C4-2B (cell line): ENCODE measurements around the gene TEX35.

Experiments used
- H3K27ac ChIP-seq: fragments of 450-650 bp; 2 replicates; pipeline ENCODE4 v1.5.1; 2017
- ZFX ChIP-seq: fragments of 450-650 bp; IDR thresholded peaks from 2 replicates; pipeline ENCODE4 v1.6.1; 2017
- TF ChIP-seq, protein P1 (sequence below): fragments of 450-650 bp; conservative IDR thresholded peaks from 2 replicates; pipeline ENCODE4 v1.5.1; 2017; ENCODE audit warnings: mild to moderate bottlenecking

The TEX35 gene

DNA sequence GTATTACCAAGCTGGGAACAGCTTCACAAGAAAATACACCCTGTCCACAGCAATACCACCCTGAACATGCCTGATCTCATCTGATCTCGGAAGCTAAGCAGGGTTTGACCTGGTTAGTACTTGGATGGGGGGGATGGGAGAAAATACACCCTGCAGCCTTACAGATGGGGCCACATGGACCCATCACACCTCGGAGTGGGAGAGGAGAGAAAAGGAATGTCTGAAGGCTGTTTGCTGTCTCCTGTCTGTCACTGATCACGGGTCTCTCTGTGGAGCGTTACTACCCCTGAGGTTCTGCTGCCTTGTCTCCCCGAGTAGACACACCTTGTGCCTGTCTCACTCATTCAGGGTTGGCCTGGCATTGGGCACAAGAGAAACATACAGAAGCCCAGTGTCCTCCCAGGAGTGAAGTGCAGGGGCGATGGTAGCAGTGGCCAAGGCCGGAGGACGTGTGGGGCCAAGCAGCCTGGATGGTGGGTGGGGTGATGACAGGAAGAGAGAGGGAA, 48.0 kb downstream of the TEX35 start:
- TF ChIP-seq ZFX = no peak
- TF ChIP-seq, protein P1, sequence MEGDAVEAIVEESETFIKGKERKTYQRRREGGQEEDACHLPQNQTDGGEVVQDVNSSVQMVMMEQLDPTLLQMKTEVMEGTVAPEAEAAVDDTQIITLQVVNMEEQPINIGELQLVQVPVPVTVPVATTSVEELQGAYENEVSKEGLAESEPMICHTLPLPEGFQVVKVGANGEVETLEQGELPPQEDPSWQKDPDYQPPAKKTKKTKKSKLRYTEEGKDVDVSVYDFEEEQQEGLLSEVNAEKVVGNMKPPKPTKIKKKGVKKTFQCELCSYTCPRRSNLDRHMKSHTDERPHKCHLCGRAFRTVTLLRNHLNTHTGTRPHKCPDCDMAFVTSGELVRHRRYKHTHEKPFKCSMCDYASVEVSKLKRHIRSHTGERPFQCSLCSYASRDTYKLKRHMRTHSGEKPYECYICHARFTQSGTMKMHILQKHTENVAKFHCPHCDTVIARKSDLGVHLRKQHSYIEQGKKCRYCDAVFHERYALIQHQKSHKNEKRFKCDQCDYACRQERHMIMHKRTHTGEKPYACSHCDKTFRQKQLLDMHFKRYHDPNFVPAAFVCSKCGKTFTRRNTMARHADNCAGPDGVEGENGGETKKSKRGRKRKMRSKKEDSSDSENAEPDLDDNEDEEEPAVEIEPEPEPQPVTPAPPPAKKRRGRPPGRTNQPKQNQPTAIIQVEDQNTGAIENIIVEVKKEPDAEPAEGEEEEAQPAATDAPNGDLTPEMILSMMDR = no peak
- H3K27ac ChIP-seq = no peak overlapping the region

DNA sequence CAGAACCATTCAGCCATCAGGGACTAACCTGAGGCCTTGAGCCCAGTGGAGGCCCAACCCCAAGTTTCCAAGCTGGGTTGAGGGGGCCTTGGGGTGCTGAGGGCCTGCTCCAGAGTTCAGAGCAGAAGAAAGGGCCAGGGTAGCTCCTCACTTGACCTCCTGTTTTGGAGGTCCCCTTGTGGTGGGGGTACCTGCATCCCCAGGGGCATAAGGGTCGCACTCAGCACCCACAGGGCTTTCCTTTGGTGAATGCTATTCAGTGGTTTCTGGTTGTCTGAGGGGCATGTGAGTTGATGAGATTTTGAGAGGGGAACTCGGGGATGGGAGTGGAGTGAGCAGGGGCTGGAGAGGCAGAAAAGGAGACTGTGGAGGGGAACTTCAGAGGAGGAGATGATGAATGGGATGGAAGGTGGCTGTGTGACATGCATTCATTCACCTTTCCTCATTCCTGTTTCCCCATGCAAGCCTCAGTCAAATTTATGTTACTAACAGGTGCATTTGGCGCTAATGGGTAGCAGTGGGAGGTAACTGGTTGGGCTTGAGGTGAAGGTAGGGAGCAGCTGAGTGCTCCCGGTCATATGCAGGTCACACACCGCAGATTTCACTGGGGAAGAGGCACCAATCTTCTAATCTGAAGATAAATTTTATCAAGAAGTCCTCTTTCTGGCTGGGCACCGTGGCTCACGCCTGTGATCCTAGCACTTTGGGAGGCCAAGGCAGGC, 50.4 kb downstream of the TEX35 start:
- no peak overlapping the region for H3K27ac ChIP-seq
- no peak for TF ChIP-seq ZFX
- TF ChIP-seq, protein P1 = no peak

DNA sequence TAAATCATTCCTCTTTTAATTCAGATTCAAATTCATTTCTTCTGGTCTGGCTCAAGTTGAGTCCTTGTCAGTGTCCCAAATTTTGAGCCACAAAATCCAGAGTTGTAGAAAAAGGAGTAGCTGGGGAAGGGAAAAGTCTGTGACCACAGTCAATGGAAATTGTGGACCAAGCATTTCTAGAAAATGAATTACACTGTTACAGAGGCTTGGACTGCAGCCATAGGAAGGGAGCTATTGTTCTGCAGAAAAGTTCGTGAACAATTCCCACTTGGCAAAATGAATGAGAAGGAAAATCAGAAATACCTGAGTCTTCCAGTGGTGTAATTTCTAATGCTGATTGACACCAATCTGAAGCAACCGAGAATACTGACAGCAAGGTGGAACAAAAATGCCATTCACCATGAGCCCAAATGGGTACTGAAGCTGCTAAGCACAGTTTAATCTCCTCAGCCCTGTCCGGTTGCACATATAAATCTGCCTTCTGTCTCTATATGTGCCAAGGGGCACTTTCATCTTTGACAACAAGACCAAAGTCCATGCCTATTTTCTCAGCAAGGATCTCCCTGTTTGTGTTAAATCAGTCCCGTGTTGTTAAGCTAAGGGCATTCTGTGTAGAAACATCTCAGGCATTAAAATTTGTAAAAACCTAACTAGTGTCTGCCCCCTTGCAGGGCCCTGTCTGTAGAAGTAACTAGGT, 51.3 kb downstream of the TEX35 start:
- H3K27ac ChIP-seq = no peak overlapping the region
- TF ChIP-seq ZFX = no peak
- TF ChIP-seq, protein P1 = no peak

DNA sequence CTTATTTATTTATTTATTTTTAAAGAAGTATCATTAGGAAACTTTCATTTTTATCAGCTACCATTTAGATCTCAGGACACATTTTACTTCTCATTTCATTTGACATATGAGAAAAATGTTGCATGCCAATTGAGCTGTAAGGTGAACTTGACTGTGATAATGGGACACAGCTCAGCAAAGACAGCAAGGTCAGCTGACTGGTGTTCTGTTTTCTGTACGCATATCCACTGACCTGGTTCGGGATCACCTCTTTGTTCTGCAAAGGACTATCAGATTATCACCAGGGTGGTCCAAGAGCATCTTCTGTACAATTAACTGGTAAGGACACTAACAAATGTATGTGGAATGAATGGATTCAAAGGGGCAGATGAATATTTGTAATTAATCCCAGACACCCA, 51.9 kb downstream of the TEX35 start:
- TF ChIP-seq, protein P1 = no peak
- TF ChIP-seq ZFX = no peak
- H3K27ac ChIP-seq = no peak overlapping the region

DNA sequence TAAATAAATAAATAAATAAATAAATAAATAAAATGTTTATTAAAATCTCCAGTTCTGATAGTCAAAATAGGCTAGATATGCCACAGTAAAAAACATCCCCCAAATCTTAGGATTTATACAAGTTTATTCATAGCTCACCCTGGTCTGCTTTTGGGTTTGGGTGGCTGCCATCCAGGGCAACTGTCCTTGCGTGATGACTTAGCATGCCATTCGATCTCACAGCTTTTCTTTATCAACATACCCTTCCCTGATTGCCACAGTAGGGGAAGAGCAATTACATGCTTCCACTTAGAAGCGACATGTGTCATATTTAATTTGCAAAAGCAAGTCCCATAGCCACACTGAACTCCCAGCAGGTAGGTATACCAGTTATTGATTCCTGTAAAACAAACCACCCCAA, 52.7 kb downstream of the TEX35 start:
- TF ChIP-seq, protein P1 = no peak
- no peak for TF ChIP-seq ZFX
- no peak overlapping the region for H3K27ac ChIP-seq

DNA sequence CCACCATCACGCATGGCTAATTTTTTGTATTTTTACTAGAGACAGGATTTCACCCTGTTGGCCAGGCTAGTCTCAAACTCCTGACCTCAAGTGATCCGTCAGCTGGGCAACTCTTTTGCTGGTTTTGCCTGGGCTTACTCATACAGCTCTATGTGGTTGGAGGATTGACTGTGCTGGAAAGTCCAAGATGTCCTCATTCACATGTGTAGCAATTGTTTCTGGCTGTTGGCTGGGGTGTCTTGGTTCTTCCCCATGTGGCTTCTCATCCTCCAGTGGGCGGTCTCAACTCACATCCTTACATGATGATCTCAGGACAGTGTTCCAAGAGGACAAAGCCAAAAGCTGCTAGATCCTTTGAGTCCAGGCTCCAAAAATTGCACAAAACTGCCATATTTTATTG, 53.3 kb downstream of the TEX35 start:
- H3K27ac ChIP-seq = no peak overlapping the region
- TF ChIP-seq, protein P1 = no peak
- no peak for TF ChIP-seq ZFX

DNA sequence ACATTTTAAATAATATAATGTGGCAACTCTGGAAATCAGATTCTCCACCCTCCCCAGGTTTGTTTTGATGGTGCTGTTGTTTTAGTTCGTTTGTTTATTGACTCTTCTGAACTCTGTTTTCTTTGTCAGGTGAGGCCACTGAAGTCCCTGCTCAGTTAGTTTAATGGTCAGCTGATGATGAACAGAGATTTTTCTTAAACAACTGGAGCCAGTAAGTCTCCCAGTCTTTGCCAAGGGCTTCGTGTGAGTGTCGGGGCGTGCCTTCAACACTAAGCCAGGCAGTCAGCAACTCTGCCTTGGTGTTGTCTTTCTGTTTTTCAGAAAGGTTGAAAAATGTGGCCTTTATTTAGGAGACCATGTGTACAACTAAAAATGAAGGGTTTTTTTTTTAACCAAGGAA, 58.9 kb downstream of the TEX35 start:
- no peak overlapping the region for H3K27ac ChIP-seq
- TF ChIP-seq, protein P1 = no peak
- TF ChIP-seq ZFX = no peak
